Activated CD4-positive, alpha-beta T cell treated with anti-CD3 and anti-CD28 coated beads for 24 hours (primary cell): ENCODE measurements around the gene AIP.
A peak's percentile ranks its signal among the peaks of the same experiment; 100 is the strongest.
"Not testable (repeated sequence)": the region's sequence is repeated elsewhere in the genome, so short reads cannot be mapped to it uniquely, and the experiment has no call there.

ENCODE experiments used
- DNase-seq, 2 donors: peaks; one replicate each; pipeline ENCODE4 v3.0.0-alpha.2; 2020; ENCODE audit warnings: low read depth in 2 of 2

AIP gene

GRCh38 chr11:67507242-67507863 is 24.5 kb downstream of the AIP start:
- no peak for DNase-seq

GRCh38 chr11:67507864-67508485 is 25.1 kb downstream of the AIP start, which contains the start of gene CDK2AP2:
Gene CDK2AP2, minus strand, starts transcription at chr11:67508162. Its CDS starts 80 bp downstream, at chr11:67508082.
- peak; percentile 97 to 99 for DNase-seq

DNA sequence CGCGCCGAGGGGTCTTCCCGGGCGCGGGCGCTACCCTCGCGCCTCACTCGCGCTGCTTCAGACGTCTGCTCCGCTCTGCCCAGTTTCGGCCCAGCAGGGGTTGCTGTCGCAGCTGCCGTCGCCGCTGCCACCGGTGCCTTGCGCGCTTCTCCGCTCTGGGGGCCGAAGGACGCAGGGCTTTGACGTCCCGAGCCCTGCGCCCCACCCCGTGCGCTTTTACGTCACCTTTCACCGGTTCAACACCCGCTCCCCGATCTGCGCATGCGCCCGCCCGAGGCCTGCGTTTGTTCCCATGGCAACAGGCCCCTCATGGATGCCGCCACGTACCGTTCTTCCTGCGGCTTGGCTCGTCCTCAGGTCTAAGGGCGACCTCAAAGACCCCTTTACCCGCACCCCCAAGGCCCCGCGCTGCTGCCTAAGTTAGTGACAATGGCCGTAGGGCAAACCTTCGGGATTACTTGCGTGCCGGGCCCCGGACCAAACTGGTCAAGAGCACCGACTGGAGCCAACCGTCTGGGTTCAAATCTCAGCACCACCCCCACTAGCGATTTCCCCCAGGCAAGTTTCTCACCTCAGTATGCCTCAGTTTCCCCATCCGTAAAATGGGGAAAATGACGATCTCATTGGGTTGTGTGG is 25.8 kb downstream of the AIP start:
- DNase-seq, result peak; percentile 99

DNA sequence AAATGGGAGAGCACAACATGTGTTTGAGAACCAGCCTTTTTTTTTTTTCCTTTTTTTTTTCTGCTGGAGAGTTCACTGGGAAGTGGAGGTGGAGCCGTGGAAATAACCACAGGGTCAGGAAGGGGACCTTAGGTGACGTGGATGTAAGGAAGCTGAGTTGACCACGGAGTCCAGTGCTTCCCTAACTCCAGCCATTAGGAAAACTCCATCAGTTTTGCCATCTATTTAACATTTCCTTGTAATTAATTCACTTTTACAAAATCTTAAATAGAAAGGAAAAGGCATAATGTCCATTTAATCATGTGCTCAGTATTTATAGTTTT is 27.2 kb downstream of the AIP start:
- no peak for DNase-seq

DNA sequence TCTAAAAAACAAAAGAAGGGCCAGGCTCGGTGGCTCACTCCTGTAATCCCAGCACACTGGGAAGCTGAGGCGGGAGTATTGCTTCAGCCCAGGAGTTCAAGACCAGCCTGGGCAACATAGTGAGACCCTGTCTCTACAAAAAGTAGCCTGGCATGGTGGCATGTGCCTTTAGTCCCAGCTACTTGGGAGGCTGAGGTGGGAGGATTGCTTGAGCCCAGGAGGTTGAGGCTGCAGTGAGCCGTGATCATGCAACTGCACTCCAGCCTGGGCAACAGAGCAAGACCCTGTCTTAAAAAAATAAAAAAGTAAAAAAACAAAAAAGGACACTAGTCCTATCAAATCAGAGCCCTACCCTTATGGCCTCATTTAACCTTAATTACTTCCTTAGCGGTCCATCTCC is 28.7 kb downstream of the AIP start:
- not testable (repeated sequence) for DNase-seq

GRCh38 chr11:67514116-67514515 is 31.3 kb downstream of the AIP start:
- DNase-seq, result no peak

GRCh38 chr11:67516806-67517205 is 34.0 kb downstream of the AIP start:
- DNase-seq, result no peak

GRCh38 chr11:67517784-67518552 is 35.1 kb downstream of the AIP start:
- no peak for DNase-seq

DNA sequence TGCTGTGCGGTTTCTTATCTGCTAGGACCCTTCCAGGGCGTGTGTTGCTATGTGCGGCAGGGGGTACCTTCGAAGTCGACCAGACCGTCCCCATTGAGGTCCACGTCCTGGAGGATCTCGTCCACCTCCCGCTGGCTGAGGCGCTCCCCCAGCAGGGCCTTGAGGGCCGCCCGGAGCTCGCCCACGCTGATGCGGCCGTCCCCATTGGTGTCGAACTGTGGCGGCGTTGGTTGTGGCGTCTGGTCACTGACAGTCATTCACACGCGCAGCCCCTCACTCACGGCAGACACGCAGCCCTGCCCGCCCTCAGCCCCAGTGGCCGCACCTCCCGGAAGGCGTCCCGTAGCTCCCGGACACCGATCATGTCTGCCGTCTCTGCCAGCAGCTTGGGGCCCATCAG is 36.9 kb downstream of the AIP start:
- DNase-seq, result no peak

DNA sequence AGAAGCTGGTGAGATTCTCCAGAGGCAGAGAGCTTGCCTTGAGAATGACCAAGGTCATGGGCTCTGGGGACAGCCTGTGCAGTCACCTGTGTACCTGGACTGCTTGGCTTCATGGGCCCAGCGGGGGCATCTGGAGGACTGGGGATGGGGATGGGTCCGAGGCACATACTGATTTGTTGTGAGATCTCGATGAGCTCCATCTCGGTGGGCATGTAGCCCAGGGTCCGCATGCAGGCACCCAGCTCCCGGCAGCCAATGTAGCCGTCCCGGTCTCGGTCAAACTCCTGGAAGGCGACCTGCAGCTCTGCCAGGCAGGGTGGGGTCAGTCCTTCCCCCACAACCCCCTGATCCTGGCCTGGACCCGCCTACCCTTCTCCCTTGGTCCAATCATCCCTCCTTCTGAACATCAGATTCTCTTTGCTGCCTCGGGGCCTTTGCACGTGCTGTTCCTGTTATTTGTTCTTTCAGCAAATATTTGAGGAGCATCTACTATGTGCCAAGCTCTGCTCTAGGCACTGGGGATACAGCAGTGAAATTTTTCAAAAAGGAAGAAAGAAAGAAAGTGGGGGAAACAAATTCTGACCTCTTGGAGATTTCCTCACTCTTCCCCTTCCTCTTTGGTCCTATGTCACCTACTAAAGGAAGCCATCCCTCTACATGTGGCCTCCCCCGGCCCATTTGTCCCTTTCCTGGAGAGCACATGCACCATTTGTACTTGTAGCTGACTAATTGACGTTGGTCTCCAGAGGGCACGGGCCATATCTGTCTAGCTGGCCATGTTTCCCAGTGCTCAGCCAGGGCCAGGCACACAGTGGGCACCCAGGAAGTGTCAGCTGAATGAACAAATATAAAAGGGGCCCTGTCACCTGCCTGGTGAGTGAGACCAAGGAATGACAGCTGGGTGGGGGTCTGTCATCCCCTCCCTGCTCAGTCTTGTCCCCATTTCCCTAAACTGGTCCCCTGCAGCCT is 38.3 kb downstream of the AIP start:
- DNase-seq, result no peak

DNA sequence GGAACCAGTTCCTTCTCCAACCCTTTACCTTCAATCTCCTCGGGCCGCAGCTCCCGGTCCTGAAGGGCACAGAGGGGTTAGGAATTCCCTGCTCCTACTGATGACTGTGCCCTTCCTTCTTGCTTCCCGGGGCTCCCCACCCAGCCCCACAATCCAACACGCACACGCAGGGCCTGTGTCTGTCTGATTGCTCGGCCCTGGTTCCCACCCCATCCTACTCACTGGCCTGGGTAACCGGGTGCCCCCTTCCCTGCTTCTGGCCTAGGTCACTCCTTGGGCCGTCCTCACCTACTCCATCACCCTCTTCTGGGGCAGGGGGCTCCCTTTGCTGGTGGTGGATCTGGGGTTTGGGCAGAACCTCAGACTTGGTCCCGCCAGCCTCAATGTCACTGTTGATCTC is 39.1 kb downstream of the AIP start:
- no peak for DNase-seq

- DNase-seq, result no peak
Observed at GRCh38 chr11:67522338-67522737, 39.5 kb downstream of the AIP start.

DNA sequence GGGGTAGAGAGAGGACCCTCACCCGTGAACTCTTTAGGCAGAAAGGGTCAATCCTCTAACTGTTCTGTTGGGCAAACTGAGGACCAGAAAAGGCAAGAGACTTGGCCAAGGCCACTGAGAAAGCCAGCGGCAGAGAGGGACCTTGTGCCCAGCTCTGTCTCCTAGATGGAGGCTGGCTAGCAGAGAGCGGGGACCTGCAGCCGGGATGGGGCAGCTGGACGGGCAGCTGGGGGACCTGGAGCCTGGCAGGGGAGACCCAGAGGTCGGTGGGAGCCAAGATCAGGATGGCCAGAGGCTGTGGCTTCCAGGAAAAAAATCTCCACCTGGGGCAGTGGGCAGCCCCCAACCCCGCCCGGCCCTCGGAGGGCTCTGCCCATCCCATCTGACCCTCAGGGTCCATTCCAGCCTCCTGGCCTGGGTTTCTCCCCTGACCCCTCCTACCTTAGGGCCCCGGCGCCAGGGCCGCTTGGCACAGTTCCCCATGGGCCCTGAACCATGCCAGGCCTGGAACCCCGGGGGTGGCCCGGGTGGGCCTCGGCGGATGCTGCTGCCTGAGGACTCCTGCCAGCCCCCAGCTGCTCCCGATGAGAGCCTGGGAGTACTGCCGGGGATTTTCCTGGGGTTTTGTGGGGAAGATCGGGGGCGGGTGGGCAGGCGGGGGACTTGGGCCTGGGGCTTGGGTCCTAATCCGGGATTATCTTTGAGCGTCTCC is 40.2 kb downstream of the AIP start, which contains the start of gene CABP2:
Gene CABP2, minus strand, starts transcription at position 603 of the 712 bp plus-strand sequence. Its CDS starts 120 bp downstream, at position 483.
- no peak for DNase-seq

DNA sequence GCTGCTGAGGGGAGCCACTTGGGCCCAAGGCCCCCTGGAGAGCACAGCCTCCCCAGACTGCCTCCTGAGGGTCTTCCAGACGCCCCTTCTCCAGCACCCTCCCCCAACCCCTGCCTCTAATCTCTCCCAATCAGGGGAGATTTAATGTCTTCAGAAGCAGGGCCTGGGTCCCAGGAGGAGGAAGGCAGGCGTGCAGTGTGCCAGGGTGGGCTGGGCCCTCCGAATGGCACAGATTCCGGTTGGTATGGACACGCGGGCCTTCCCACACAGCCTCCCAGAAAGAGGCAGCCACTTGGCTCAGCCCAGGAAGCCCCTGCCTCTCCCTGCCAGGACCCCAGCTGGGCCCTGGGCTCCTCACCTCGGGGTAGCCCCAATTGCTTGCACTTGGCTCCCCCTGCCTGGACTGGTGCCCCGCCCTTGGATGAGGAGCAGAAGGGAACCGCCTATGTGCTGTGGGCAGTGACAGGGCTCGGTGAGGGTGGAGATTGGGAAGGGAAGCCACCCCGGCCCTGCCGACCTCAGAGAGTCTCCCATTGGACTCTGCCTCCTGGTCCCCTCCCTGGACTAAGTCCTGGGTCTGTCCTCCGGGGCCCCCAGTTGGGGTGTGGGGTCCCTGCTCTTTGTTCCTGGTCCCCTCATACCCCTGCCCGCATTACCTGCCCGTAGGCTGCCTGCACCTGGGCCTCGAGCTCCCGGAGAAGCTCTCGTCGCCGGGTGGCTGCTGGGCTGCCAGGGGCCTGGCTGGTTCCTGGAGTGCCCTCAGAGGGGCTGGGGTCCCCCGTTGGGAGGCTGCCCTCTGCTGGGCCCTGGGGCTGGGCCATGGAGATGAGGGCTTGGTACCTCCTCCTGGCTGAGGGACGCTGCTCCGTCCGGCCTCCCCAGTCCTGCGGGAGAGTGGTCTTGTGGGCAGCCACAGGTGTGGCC is 41.0 kb downstream of the AIP start:
- no peak for DNase-seq

- DNase-seq, result no peak
Observed at GRCh38 chr11:67524480-67524808, 41.6 kb downstream of the AIP start.

DNA sequence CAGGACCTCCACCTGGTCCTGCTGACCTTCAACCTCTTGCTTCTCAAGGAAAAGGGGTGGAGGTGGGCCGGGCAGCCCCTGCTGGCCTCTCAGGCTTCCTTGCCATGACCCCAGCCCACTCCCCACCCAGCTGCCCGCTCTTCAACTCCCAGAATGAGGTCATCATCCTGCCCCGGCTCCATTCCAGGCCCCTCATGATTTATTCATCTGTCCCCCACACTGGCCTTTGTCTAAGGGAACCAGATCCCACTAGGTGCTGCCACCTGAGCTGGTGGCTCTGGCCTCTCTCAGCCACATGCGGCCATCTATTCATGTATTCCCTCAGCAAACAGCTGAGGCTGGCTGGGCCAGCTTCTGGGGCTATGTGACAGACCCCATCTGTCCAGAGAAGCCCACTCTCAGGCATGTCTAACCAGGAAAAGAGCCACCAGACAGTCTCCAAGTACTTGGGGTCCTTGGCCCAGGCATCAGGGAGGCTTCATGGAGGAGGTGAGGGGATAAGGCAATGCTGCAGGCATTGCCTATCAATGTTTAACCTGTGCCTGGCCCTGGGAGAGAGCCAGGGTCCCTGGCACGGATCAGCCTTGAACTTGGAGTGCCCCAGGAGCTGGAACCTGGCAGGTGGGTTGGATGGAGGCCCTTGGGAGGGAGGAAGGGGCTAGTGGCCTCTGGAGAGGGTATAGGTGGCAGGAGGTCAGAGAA is 42.6 kb downstream of the AIP start:
- no peak for DNase-seq

- no peak for DNase-seq
Observed at GRCh38 chr11:67528376-67528775, 45.5 kb downstream of the AIP start.

- DNase-seq, result no peak
Observed at GRCh38 chr11:67530282-67530592, 47.4 kb downstream of the AIP start.

GRCh38 chr11:67532889-67533288 is 50.1 kb downstream of the AIP start:
- no peak for DNase-seq
